Choroid plexus epithelial cell (primary cell): Measurements from ENCODE around the gene IQCK.

Experiments used
- DNase-seq: peaks from one replicate; pipeline ENCODE4 v3.0.0-alpha.2; 2010; ENCODE audit warnings: low read depth
- H3K4me3 ChIP-seq: 2 replicates; pipeline ENCODE4 v1.5.1; 2011; ENCODE audit warnings: low read depth, mild to moderate bottlenecking, control low read depth, low read length, moderate library complexity
- CTCF ChIP-seq: conservative IDR thresholded peaks from 2 replicates; pipeline ENCODE4 v1.5.1; 2011; ENCODE audit warnings: low read depth, mild to moderate bottlenecking, control low read depth, inconsistent platforms, low read length, moderate library complexity

The IQCK gene

GRCh38 chr16:19681637-19682036, 36.4 kb upstream of the IQCK start:
- TF ChIP-seq CTCF = no peak
- DNase-seq = no peak
- no peak overlapping the region for H3K4me3 ChIP-seq

- no peak overlapping the region for H3K4me3 ChIP-seq
- no peak for DNase-seq
- no peak for TF ChIP-seq CTCF
Measured at GRCh38 chr16:19683453-19684236, 34.4 kb upstream of the IQCK start.

GRCh38 chr16:19685176-19685575, 32.9 kb upstream of the IQCK start:
- no peak for DNase-seq
- TF ChIP-seq CTCF = no peak

GRCh38 chr16:19687279-19687678, 30.8 kb upstream of the IQCK start:
- DNase-seq = no peak
- no peak for TF ChIP-seq CTCF
- no peak overlapping the region for H3K4me3 ChIP-seq

More at GRCh38 chr16:19685176-19685575, 32.9 kb upstream of the IQCK start:
- no peak overlapping the region for H3K4me3 ChIP-seq

- no peak for DNase-seq
- TF ChIP-seq CTCF = no peak
- no peak overlapping the region for H3K4me3 ChIP-seq
Measured at GRCh38 chr16:19688396-19689024, 29.6 kb upstream of the IQCK start.

- H3K4me3 ChIP-seq = no peak overlapping the region
Measured at GRCh38 chr16:19689342-19689741, 28.7 kb upstream of the IQCK start.

More at GRCh38 chr16:19689342-19689741, 28.7 kb upstream of the IQCK start:
- no peak for DNase-seq
- no peak for TF ChIP-seq CTCF
